GM18498 (cell line): Measurements from ENCODE around the gene NTRK3.

Experiments used
- ATAC-seq: cut with Tn5 transposase; IDR thresholded peaks from one replicate; pipeline ENCODE4 v1.9.1; 2021; ENCODE audit warnings: mild to moderate bottlenecking, moderate library complexity; ENCODE audit not compliant: unreplicated experiment

NTRK3 gene

GRCh38 chr15:88126695-88127431 lies 129.7 kb downstream of the NTRK3 start:
- ATAC-seq: no peak

- no peak for ATAC-seq
These were observed 131.0 kb downstream of the NTRK3 start for GRCh38 chr15:88125576-88125975.

- ATAC-seq: no peak
These were observed 132.3 kb downstream of the NTRK3 start for GRCh38 chr15:88124199-88124598.

- no peak for ATAC-seq
These were observed 134.5 kb downstream of the NTRK3 start for GRCh38 chr15:88121968-88122530.

- ATAC-seq: no peak
These were observed 136.5 kb downstream of the NTRK3 start for GRCh38 chr15:88120026-88120425.

GRCh38 chr15:88118741-88119140 lies 137.8 kb downstream of the NTRK3 start:
- ATAC-seq: no peak

GRCh38 chr15:88118035-88118434 lies 138.5 kb downstream of the NTRK3 start:
- no peak for ATAC-seq

- no peak for ATAC-seq
These were observed 140.9 kb downstream of the NTRK3 start for GRCh38 chr15:88115486-88116152.

- ATAC-seq: no peak
These were observed 142.8 kb downstream of the NTRK3 start for GRCh38 chr15:88113613-88114308.

- ATAC-seq: no peak
These were observed 147.5 kb downstream of the NTRK3 start for GRCh38 chr15:88108991-88109390.

- no peak for ATAC-seq
These were observed 148.1 kb downstream of the NTRK3 start for GRCh38 chr15:88108477-88108876.

GRCh38 chr15:88106074-88106473 lies 150.5 kb downstream of the NTRK3 start:
- ATAC-seq: no peak

GRCh38 chr15:88104357-88104756 lies 152.2 kb downstream of the NTRK3 start:
- ATAC-seq: no peak

GRCh38 chr15:88100181-88100580 lies 156.4 kb downstream of the NTRK3 start:
- ATAC-seq: no peak

GRCh38 chr15:88098361-88098760 lies 158.2 kb downstream of the NTRK3 start:
- no peak for ATAC-seq

GRCh38 chr15:88091444-88092016 lies 165.0 kb downstream of the NTRK3 start:
- no peak for ATAC-seq

GRCh38 chr15:88090481-88091011 lies 166.0 kb downstream of the NTRK3 start:
- no peak for ATAC-seq

- no peak for ATAC-seq
These were observed 166.8 kb downstream of the NTRK3 start for GRCh38 chr15:88089731-88090130.

- ATAC-seq: no peak
These were observed 167.4 kb downstream of the NTRK3 start for GRCh38 chr15:88089024-88089620.
